CD4-positive, alpha-beta T cell treated with Interleukin-15 for 4 hours (primary cell): ENCODE results near the gene TRPC3.

Source experiments
- DNase-seq: peaks from one replicate; pipeline ENCODE4 v3.0.0-alpha.2; 2020; ENCODE audit warnings: low spot score

TRPC3 gene

GRCh38 chr4:121951521-121952110 is at the start of gene TRPC3:
TRPC3 (minus strand) TSS chr4:121952060; CDS start chr4:121951680, 380 bp downstream.
- no peak for DNase-seq

DNA sequence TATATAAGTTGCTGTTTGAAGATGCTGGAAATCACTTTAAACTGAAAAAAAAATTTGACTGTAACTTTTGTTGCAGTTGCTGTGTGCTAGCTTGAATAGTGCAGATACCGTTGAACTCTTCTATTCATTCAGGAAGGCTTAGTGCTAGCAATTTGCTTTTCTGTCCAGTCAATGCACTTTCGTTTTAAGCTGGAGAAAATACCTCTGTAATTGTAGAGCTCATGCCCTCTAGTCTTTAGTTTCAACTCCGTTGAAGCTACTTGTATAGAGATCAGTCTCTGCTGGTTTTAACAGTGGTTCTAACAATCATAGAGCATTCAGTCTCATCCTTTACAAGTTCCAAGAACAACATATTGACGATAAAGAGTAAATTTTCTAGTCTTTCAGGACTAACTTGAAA is 49.0 kb upstream of the TRPC3 start:
- DNase-seq: no peak

DNA sequence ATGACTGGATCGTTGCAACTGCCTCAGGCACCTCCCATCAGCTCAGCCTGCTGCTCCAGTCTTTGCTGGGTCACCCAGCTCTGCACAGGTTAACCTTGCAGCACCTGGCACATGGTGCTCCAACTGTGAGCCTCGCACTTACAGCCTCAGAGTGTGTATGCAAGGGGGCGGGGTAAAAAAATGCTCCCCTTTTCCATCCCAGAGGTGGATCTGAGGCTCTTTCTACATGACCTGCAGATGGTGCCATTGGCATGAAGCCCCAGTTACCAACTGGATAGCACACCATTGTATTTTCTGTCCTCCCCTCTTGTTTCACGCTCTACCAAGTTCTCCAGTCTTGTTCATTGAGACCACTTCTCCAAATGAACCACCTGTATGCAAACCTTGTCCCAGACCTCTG is 46.2 kb upstream of the TRPC3 start:
- DNase-seq: no peak

DNA sequence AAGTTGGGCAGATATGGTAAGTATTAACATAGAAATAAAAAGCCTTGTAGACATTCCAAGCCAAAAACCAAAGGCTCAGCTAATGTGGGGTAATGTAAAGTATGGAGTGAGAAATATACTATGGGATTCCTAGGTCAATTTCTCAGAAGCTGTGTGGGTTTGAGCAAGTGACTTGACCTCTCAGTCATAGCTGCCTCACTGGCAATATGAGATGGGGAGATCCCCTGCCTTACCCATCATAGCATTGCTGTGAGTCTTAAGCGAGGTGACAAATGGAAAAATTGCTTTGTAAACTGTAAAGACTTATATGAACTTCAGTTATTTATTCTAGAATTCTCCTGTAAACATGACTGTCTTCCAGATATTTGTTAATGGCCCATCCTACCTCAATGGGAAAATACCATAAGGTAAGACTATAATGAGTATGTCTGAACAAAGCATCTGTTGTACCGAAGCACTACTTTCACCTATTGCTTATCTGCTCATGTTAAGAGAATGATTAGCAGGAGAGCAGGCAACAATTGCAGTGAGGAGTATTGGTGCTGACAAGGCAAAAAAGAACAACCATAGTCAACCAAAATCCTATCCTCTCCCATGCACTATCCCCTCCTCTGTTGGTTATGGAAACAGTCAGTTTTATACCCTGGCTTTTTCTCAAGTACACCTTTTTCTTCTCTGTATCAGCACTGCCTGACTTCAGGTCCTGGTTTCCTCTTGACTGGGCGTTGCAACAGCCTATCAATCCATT is 44.1 kb upstream of the TRPC3 start:
- DNase-seq: no peak

GRCh38 chr4:121991968-121992367 is 40.1 kb upstream of the TRPC3 start:
- DNase-seq: no peak

DNA sequence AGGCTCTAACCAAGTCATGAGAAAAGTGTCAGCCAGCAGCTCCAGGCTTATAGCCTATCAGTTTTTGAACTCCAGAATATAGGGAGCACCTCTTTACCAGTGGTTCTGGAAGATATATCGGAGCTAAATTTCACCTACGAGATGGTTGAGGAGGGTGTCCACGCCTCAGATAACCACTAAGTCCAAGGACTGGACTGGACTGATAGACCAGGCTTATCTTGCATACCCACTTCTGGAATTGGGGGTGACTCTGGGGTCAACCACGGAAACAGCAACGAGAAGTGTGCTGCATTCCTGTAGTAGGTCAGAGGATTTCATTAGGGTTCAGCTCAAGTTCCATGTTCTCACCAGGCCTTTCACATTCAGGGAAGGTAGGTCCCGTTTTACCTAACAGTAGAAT is 38.6 kb upstream of the TRPC3 start:
- no peak for DNase-seq

DNA sequence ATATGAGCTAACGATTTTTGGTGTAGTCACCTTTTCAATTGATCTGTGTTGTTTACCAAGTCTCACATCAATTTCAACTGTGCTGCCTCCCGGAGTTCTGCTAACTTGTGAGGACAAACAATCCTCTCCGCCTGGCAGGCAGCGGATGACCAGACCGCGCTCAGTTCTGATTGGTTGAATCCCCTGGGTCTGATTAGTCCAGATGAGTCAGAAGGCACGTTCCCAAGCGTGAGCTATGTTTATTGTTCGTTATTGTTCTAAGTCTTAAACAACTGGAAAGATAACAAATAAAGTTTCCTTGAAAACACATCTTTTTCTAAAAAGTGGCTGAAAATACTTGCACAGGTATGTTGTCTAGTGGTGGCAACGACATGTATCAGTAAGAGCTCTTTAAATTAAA is 37.9 kb upstream of the TRPC3 start:
- DNase-seq: no peak

DNA sequence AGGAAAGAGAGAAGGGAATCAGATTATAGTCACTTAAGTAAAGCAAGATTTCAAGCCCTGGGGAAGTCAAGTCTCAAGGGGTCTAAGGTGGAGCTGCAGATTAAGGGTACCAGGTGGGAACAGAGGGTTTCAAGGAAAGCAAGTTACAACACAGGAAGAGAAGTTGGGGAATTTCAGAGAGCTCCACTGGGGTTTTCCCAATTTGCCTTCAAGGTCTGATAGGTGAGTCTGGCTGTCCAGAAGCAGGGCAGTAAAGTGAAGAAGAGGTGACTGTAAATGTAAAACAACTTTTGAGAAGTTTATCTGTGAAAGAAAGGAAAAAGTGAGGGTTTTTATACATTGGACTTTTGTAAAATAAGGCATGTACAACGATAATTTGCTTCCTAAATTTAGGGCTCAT is 37.1 kb upstream of the TRPC3 start:
- DNase-seq: no peak

DNA sequence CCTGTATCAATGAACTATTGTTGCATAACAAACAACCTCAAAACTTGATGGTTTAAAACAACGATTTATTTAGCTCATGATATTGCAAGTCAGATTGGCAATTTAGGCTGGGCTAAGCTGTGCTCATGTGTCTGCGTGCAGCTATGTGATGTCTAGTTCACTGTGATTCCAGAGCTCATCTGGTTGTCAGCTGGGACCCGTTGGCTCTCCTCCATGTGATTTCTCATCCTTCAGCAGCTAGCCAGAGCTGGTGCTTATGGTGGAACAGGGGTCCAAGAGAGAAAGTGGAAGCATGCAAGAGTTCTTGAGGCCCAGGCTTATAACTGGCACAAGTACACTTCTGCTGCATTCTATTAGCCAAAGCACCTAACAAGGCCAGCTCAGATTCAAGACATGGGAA is 28.8 kb upstream of the TRPC3 start:
- no peak for DNase-seq

GRCh38 chr4:121978172-121978516 is 26.3 kb upstream of the TRPC3 start:
- DNase-seq: no peak

GRCh38 chr4:121977251-121978171 is 25.7 kb upstream of the TRPC3 start:
- DNase-seq: no peak

GRCh38 chr4:121975784-121976183 is 23.9 kb upstream of the TRPC3 start:
- no peak for DNase-seq

DNA sequence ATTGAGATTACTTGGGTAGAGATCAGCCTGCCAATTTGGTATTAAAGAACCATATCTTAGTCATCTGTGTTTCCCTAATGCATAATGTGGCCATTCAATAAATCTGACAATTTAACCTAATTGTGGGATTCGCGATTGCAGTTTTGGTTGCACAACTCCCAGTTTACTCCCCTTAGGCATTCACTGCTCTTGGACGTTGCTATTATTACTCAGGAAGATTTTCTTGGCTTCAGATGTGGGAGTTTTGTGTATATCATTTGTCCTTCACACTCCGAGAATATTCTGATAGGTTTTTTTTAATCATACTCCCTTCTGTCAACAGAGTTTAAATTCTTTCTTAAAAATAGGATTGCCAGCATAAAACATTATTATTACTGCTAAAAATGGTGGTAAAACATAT is 22.0 kb upstream of the TRPC3 start:
- no peak for DNase-seq

- no peak for DNase-seq
These were observed 17.0 kb upstream of the TRPC3 start for GRCh38 chr4:121968859-121969258.

GRCh38 chr4:121964958-121965357 is 13.1 kb upstream of the TRPC3 start:
- no peak for DNase-seq

DNA sequence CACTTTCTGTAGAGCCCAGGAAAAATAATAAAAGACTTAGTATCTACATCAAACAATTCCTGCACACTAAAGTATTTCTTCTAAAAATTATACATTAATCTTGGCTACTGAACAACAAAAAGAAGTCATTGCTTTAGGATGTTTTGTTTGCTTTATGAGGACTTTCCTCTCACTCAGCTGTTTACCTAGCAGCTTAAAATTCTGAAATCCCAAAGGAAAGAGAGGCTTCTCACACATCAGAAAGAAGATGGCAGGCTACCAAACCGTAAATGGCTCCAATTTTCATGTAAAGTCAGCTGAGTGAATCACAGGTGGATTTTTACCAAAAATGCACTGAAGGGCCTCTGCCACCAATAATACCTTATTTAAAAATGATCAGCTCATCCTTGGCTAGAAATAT is 9.0 kb upstream of the TRPC3 start:
- no peak for DNase-seq

DNA sequence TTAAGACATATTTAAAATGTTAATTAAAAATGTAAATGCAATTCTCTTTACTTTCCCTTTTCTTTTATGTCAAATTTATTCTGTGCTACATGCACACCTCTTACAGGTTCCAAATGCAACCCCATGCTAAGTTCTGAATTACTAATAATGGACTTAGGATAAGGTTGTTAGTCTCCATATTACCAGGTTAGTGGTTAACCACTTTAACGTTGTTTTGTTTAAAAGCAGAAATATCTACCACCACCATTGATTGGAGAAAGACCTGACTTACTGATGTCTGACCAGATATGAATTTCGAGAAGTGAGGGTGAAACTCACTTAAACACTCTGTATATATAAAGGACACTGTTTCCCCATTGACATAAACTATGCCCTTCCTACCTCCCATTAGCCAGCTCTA is 6.9 kb upstream of the TRPC3 start:
- no peak for DNase-seq

DNA sequence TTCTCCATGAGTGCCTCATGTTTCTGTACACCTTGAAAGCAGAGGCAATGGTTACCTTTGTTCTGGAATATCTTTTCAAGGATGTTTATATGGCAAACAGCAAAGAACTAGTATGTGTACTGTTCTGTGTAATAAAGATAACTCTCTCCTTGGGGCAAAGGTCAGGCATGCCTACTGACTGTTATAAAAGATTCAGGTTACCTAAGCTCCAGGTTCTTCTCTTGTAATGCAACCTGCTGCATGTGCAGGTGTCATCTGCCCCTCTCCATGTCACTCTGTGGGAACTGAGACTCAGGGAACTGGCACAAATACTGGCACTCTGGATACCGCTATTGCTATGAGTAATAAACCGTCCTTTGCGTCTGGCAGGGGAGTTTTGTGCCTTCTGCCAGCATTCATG is 5.4 kb upstream of the TRPC3 start:
- DNase-seq: no peak

- no peak for DNase-seq
These were observed 2.0 kb upstream of the TRPC3 start for GRCh38 chr4:121953860-121954259.

GRCh38 chr4:121952290-121952689 is 430 bp upstream of the TRPC3 start:
- no peak for DNase-seq

GRCh38 chr4:121950680-121951520 is 960 bp downstream of the TRPC3 start:
- no peak for DNase-seq

- peak; percentile 82 for DNase-seq
These were observed 1.6 kb downstream of the TRPC3 start for GRCh38 chr4:121950212-121950679.
